ENCODE results near the gene C1orf141.

DNA sequence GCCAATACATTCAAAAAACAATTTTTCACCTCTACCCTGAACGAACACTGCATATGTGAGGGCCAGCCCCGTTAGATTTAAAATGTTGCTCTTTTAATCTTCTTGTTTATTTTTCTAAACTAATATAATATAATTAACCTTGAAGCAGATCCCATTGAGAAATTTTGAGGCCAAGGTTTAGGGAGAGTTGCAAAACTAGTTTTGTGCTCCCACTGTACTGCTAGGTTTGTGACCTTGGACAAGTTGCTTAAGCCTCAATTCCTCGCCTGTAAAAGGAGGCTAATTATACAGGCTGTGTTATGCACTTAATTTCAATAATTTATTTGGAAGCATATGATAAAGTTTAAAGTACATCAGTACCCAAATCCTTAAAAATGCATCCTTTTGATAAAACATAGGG is 35.2 kb upstream of the C1orf141 start:
- TF ChIP-seq, protein P1, sequence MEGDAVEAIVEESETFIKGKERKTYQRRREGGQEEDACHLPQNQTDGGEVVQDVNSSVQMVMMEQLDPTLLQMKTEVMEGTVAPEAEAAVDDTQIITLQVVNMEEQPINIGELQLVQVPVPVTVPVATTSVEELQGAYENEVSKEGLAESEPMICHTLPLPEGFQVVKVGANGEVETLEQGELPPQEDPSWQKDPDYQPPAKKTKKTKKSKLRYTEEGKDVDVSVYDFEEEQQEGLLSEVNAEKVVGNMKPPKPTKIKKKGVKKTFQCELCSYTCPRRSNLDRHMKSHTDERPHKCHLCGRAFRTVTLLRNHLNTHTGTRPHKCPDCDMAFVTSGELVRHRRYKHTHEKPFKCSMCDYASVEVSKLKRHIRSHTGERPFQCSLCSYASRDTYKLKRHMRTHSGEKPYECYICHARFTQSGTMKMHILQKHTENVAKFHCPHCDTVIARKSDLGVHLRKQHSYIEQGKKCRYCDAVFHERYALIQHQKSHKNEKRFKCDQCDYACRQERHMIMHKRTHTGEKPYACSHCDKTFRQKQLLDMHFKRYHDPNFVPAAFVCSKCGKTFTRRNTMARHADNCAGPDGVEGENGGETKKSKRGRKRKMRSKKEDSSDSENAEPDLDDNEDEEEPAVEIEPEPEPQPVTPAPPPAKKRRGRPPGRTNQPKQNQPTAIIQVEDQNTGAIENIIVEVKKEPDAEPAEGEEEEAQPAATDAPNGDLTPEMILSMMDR (IDR thresholded peaks at IDR 0.05): no peak
- no peak for TF ChIP-seq EZH2 (IDR thresholded peaks at IDR 0.05; ENCODE audit: borderline replicate concordance, insufficient read depth, low read depth, low read length, poor library complexity, severe bottlenecking)

Measured in B cell (primary cell).